ENCODE data around the gene PLEKHB1. TPM values are rescaled to one million over a fixed set of nuclear protein-coding genes. Genes with fewer than 3 reads are reported as not detected.

PLEKHB1 gene
- total and polyA plus RNA-seq, 10 of the 15 experiments (the other 5 are each of a cell fraction or from before 2014, with no cell fraction given): 0.58 to 2.6 (median 1.5) TPM; not detected in 1

GRCh38 chr11:73656985-73657384, 10.6 kb downstream of the PLEKHB1 start:
- ChIA-PET SMC1A (ENCODE audit: uncharacterized antibody, unreplicated experiment) (interaction anchor here (1.4 kb wide), 1 partner anchor 306 kb away, joined by 4 read pairs; no protein-coding TSS in a partner anchor), POLR2A (no interaction called here), CTCF (interaction anchor here (1.7 kb wide), 1 partner anchor 306 kb away, joined by 8 read pairs; no protein-coding TSS in a partner anchor), RAD21 (ENCODE audit: unreplicated experiment) (no interaction called here)
- 72% methylated on average over 3 of the region's 3 CpGs for WGBS (ENCODE audit: insufficient coverage, insufficient replicate concordance, low lambda C conversion rate, missing lambda C conversion rate)
- intact Hi-C loops (cut with micrococcal nuclease; ENCODE audit: unreplicated experiment) (no loop called here), in situ Hi-C loops (cut with MboI) (no loop called here)
- ATAC-seq: no peak
- H3K9ac ChIP-seq (ENCODE audit: control insufficient read depth, insufficient read depth, low read length): no peak overlapping the region
- H3K27me3 ChIP-seq (replicated peaks in 1 of 2; ENCODE audit: control insufficient read depth in 2 of 2, insufficient read depth in 2 of 2, low read length in 1 of 2): no peaks in the 10 kb centered on the region
- H4K20me1 ChIP-seq (ENCODE audit: control insufficient read depth, insufficient read depth): no peaks in the 10 kb centered on the region
- H3K4me3 ChIP-seq: no peak overlapping the region
- no peak for DNase-seq (ENCODE audit: low read depth, low spot score)
- H3K79me2 ChIP-seq (ENCODE audit: control insufficient read depth, insufficient read depth, low read length): no peaks in the 10 kb centered on the region
- no peak overlapping the region for H3K4me2 ChIP-seq (ENCODE audit: control insufficient read depth, insufficient read depth)
- no TSS peak for BruUV-seq (replicated peaks)
- no peaks in the 10 kb centered on the region for H3K4me1 ChIP-seq (ENCODE audit: control insufficient read depth, insufficient read depth, low read length)
- no peaks in the 10 kb centered on the region for H3K36me3 ChIP-seq (ENCODE audit: control insufficient read depth in 2 of 2, insufficient read depth in 2 of 2, low read length in 1 of 2)
- no peaks in the 10 kb centered on the region for H3K9me3 ChIP-seq (replicated peaks; ENCODE audit: control insufficient read depth, insufficient read depth, low read length)
- FAIRE-seq: no peak
- H3K27ac ChIP-seq (ENCODE audit: control insufficient read depth, insufficient read depth): no peak overlapping the region
- H2AFZ ChIP-seq (ENCODE audit: control insufficient read depth, low read depth, low read length): no peak overlapping the region
- TF ChIP-seq CREB1 (IDR thresholded peaks at IDR 0.05; ENCODE audit: low read depth) (no peak), MXI1 (IDR thresholded peaks at IDR 0.05; ENCODE audit: low read depth, low read length) (no peak), NFXL1 (IDR thresholded peaks at IDR 0.05; ENCODE audit: borderline replicate concordance) (no peak), KAT2A (conservative IDR thresholded peaks at IDR 0.05; ENCODE audit: control insufficient read depth, low read depth, low read length) (no peak), TARDBP (IDR thresholded peaks at IDR 0.05; ENCODE audit: borderline replicate concordance) (no peak), PRDM15 (CRISPR knock-in tag; IDR thresholded peaks at IDR 0.05) (no peak), SUPT20H (IDR thresholded peaks at IDR 0.05; ENCODE audit: borderline replicate concordance, control insufficient read depth, low read depth, low read length) (no peak), ELK1 (IDR thresholded peaks at IDR 0.05; ENCODE audit: low read depth, low read length) (no peak), GABPA (IDR thresholded peaks at IDR 0.05; ENCODE audit: low read depth) (no peak), NR2C1 (IDR thresholded peaks at IDR 0.05) (no peak), YBX1 (IDR thresholded peaks at IDR 0.05) (no peak), ZNF207 (IDR thresholded peaks at IDR 0.05; ENCODE audit: borderline replicate concordance) (no peak)
- TF ChIP-seq, protein P1, sequence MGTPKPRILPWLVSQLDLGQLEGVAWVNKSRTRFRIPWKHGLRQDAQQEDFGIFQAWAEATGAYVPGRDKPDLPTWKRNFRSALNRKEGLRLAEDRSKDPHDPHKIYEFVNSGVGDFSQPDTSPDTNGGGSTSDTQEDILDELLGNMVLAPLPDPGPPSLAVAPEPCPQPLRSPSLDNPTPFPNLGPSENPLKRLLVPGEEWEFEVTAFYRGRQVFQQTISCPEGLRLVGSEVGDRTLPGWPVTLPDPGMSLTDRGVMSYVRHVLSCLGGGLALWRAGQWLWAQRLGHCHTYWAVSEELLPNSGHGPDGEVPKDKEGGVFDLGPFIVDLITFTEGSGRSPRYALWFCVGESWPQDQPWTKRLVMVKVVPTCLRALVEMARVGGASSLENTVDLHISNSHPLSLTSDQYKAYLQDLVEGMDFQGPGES (IDR thresholded peaks at IDR 0.05): no peak
- TF ChIP-seq, protein P2, sequence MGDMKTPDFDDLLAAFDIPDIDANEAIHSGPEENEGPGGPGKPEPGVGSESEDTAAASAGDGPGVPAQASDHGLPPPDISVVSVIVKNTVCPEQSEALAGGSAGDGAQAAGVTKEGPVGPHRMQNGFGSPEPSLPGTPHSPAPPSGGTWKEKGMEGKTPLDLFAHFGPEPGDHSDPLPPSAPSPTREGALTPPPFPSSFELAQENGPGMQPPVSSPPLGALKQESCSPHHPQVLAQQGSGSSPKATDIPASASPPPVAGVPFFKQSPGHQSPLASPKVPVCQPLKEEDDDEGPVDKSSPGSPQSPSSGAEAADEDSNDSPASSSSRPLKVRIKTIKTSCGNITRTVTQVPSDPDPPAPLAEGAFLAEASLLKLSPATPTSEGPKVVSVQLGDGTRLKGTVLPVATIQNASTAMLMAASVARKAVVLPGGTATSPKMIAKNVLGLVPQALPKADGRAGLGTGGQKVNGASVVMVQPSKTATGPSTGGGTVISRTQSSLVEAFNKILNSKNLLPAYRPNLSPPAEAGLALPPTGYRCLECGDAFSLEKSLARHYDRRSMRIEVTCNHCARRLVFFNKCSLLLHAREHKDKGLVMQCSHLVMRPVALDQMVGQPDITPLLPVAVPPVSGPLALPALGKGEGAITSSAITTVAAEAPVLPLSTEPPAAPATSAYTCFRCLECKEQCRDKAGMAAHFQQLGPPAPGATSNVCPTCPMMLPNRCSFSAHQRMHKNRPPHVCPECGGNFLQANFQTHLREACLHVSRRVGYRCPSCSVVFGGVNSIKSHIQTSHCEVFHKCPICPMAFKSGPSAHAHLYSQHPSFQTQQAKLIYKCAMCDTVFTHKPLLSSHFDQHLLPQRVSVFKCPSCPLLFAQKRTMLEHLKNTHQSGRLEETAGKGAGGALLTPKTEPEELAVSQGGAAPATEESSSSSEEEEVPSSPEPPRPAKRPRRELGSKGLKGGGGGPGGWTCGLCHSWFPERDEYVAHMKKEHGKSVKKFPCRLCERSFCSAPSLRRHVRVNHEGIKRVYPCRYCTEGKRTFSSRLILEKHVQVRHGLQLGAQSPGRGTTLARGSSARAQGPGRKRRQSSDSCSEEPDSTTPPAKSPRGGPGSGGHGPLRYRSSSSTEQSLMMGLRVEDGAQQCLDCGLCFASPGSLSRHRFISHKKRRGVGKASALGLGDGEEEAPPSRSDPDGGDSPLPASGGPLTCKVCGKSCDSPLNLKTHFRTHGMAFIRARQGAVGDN (IDR thresholded peaks at IDR 0.05): no peak
- TF ChIP-seq, protein P3, sequence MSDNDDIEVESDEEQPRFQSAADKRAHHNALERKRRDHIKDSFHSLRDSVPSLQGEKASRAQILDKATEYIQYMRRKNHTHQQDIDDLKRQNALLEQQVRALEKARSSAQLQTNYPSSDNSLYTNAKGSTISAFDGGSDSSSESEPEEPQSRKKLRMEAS (IDR thresholded peaks at IDR 0.05; ENCODE audit: low read depth, low read length): no peak
